Cardiac muscle cell (in vitro differentiated cells and primary cell): ENCODE data around the gene ZNF454. TPM values are rescaled to one million over a fixed set of nuclear protein-coding genes. Genes with fewer than 3 reads are reported as not detected.
A peak's percentile ranks its signal among the peaks of the same experiment; 100 is the strongest.

Experiments
- DNase-seq, 2 donors: peaks; one replicate each; pipeline versions ENCODE4 v3.0.0 to v3.0.0-alpha.2; 2010 to 2017; ENCODE audit warnings: low read depth in 1 of 2, low spot score in 1 of 2
- H3K27ac ChIP-seq: fragments of 200-600 bp; sonication (generic); 2 replicates; pipeline ENCODE4 v1.5.1; 2016
- H3K27me3 ChIP-seq: fragments of 200-600 bp; sonication (generic); 2 replicates; pipeline ENCODE4 v1.6.0; 2016; ENCODE audit warnings: control low read depth
- H3K36me3 ChIP-seq: fragments of 200-600 bp; sonication (generic); 2 replicates; pipeline ENCODE4 v1.5.1; 2016; ENCODE audit warnings: control low read depth
- H3K4me1 ChIP-seq: fragments of 200-600 bp; sonication (generic); 2 replicates; pipeline ENCODE4 v1.8.1; 2017; ENCODE audit warnings: low read depth, mild to moderate bottlenecking, mixed run types
- H3K4me3 ChIP-seq: fragments of 200-600 bp; sonication (generic); 2 replicates; pipeline ENCODE4 v1.5.1; 2016; ENCODE audit warnings: mild to moderate bottlenecking
- H3K9me3 ChIP-seq: fragments of 200-600 bp; sonication (generic); 2 replicates; pipeline ENCODE4 v1.5.1; 2017; ENCODE audit warnings: low read depth, mild to moderate bottlenecking, control low read depth
- polyA plus RNA-seq: library from polyadenylated mRNA; unstranded; fragments of >200 nt; fragmentation: Nextera tagmentation; extraction: Ambion mirVana; gene quantifications from 2 replicates; pipeline ENCODE4 v1.2.1, GENCODE V29; 2016
- total RNA-seq: library from RNA; depleted of rRNA; stranded (reverse); fragments of >200 nt; gene quantifications from 2 replicates; pipeline ENCODE4 v1.2.3, GENCODE V29; 2016
- TF ChIP-seq, protein P1 (sequence below): IDR thresholded peaks from 2 replicates; pipeline ENCODE4 v1.5.1; 2012; ENCODE audit warnings: low read depth, mild to moderate bottlenecking, low read length

The ZNF454 gene
- total and polyA plus RNA-seq, 2 experiments from 2014 or later, result 0.35 to 0.92 TPM

DNA sequence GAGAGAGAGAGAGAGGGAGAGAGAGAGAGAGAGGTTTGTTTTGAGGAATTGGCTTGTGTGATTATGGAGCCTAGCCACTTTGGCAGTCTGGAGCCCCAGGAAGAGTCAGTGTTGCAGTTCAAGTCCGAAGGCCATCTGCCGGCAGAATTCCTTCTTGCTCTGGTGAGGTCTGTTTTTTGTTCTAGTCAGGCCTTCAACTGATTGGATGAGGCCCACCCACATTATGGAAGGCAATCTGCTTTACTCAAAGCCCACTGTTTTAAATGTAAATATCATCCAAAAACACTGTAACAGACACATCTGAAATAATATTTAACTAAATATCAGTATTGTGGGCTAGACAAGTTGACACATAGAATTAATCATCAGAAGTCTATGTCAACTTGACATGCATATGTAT is 65.6 kb downstream of the ZNF454 start:
- H3K4me3 ChIP-seq, result no peak overlapping the region
- DNase-seq, result no peak
- no peak overlapping the region for H3K27ac ChIP-seq
- TF ChIP-seq, protein P1, sequence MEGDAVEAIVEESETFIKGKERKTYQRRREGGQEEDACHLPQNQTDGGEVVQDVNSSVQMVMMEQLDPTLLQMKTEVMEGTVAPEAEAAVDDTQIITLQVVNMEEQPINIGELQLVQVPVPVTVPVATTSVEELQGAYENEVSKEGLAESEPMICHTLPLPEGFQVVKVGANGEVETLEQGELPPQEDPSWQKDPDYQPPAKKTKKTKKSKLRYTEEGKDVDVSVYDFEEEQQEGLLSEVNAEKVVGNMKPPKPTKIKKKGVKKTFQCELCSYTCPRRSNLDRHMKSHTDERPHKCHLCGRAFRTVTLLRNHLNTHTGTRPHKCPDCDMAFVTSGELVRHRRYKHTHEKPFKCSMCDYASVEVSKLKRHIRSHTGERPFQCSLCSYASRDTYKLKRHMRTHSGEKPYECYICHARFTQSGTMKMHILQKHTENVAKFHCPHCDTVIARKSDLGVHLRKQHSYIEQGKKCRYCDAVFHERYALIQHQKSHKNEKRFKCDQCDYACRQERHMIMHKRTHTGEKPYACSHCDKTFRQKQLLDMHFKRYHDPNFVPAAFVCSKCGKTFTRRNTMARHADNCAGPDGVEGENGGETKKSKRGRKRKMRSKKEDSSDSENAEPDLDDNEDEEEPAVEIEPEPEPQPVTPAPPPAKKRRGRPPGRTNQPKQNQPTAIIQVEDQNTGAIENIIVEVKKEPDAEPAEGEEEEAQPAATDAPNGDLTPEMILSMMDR, result no peak
- H3K4me1 ChIP-seq, result no peaks in the 10 kb centered on the region
- H3K36me3 ChIP-seq, result no peaks in the 10 kb centered on the region
- no peaks in the 10 kb centered on the region for H3K27me3 ChIP-seq
- no peaks in the 10 kb centered on the region for H3K9me3 ChIP-seq

- TF ChIP-seq, protein P1, result peak; percentile 17
- H3K27me3 ChIP-seq, result no peaks in the 10 kb centered on the region
- no peaks in the 10 kb centered on the region for H3K9me3 ChIP-seq
- H3K27ac ChIP-seq, result no peak overlapping the region
- H3K36me3 ChIP-seq, result no peaks in the 10 kb centered on the region
- DNase-seq, result no peak
- H3K4me3 ChIP-seq, result no peak overlapping the region
- H3K4me1 ChIP-seq, result no peaks in the 10 kb centered on the region
Measured at GRCh38 chr5:179008667-179009066, 67.7 kb downstream of the ZNF454 start.

Other genes starting within 250 kb of the ZNF454 start
- 18.1 and 19.8 TPM in 2 replicates for gene ZNF354A, start 210.5 kb upstream of the ZNF454 start, total RNA-seq
- 11.0 and 19.4 TPM in 2 replicates for gene ZNF354A, start 210.5 kb upstream of the ZNF454 start, polyA plus RNA-seq
- 10.4 and 22.0 TPM in 2 replicates for gene ZNF354B, start 81.2 kb upstream of the ZNF454 start, total RNA-seq
- gene ZNF354B, start 81.2 kb upstream of the ZNF454 start, polyA plus RNA-seq, result 11.4 and 20.5 TPM in 2 replicates
- gene ZFP2, start 45.3 kb upstream of the ZNF454 start, total RNA-seq, result 0.70 and 2.0 TPM in 2 replicates
- gene ZFP2, start 45.3 kb upstream of the ZNF454 start, polyA plus RNA-seq, result 2.0 and 3.8 TPM in 2 replicates
- gene GRM6, start 54.1 kb downstream of the ZNF454 start, total RNA-seq, result not detected in 2 replicates
- gene GRM6, start 54.1 kb downstream of the ZNF454 start, polyA plus RNA-seq, result not detected in 2 replicates
- 9.4 and 12.0 TPM in 2 replicates for gene ZNF879, start 82.6 kb downstream of the ZNF454 start, total RNA-seq
- 5.4 and 7.7 TPM in 2 replicates for gene ZNF879, start 82.6 kb downstream of the ZNF454 start, polyA plus RNA-seq
- 1.4 and 3.4 TPM in 2 replicates for gene ZNF354C, start 119.2 kb downstream of the ZNF454 start, total RNA-seq
- 0.28 and 1.9 TPM in 2 replicates for gene ZNF354C, start 119.2 kb downstream of the ZNF454 start, polyA plus RNA-seq